Measurements from ENCODE around the gene SPARC. TPM values are rescaled to one million over a fixed set of nuclear protein-coding genes. Genes with fewer than 3 reads are reported as not detected.

Gene SPARC
- total and polyA plus RNA-seq, 2 experiments from 2014 or later: 4,089 to 16,729 TPM

DNA sequence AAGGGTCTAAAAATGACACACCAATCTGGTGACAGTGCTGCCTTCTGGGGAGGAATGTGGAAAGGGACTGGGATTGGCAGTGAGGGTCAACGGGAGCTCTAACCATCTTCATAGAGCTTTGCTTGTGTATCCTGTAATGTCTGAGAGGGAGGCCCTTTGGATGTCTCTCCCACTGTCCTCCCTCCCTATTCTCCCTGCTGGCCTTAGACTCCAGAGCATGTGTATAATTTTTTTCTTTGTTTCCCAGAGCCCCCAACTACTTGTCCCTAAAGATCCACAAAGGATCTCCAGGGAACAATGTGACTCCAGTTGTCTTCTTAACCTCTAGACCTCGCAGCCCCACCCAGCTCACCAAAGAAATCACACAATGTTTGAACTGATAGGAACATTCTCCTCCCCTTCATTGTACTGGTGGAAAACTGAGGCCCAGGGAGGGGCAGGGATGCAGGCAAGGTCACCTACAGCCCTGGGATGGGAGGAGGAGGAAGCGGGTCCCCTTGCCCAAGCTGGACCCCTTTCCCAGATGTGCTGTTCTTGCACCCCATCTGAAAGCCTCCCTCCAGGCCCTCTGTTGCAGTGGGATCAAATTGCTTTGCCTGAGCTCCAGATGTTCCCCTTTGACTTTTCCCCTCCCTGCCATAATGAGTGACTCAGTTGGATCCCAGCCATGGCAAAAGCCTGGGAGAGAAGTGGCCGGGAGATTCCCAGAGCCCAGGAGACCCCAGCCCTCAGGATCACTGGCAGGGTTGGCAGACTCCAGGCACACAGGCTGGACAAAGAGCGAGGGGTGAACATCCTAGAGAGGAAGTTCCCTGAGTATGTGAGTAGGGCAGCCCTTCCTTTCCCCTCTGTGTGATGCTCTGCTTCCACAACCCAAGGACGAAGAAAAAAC, 21.8 kb downstream of the SPARC start:
- Histone ChIP-seq H3K27me3 (no peaks in the 10 kb centered on the region), H3K4me3 (no peak overlapping the region), H3K4me1 (ENCODE audit: insufficient read depth) (peaks cover 32% of the 10 kb centered on the region), H2AFZ (no peak overlapping the region), H3K9me3 (ENCODE audit: low read depth) (no peaks in the 10 kb centered on the region), H3K27ac (peak overlapping the region; percentile 46), H3K4me2 (no peak overlapping the region), H3K9me2 (replicated peaks; ENCODE audit: insufficient read depth) (no peaks in the 10 kb centered on the region), H3K79me2 (peaks cover 9% of the 10 kb centered on the region), H4K20me1 (ENCODE audit: insufficient read depth, poor library complexity, severe bottlenecking) (peaks cover 5% of the 10 kb centered on the region), H3K36me3 (replicated peaks; ENCODE audit: insufficient read depth, low read depth) (no peaks in the 10 kb centered on the region)
- no peak for DNase-seq (ENCODE audit: low spot score)
- TF ChIP-seq EZH2 (IDR thresholded peaks at IDR 0.05; ENCODE audit: borderline replicate concordance) (no peak), EZH2phosphoT487 (IDR thresholded peaks at IDR 0.05; ENCODE audit: low read depth, severe bottlenecking, unreplicated experiment) (no peak)
- TF ChIP-seq, protein P1, sequence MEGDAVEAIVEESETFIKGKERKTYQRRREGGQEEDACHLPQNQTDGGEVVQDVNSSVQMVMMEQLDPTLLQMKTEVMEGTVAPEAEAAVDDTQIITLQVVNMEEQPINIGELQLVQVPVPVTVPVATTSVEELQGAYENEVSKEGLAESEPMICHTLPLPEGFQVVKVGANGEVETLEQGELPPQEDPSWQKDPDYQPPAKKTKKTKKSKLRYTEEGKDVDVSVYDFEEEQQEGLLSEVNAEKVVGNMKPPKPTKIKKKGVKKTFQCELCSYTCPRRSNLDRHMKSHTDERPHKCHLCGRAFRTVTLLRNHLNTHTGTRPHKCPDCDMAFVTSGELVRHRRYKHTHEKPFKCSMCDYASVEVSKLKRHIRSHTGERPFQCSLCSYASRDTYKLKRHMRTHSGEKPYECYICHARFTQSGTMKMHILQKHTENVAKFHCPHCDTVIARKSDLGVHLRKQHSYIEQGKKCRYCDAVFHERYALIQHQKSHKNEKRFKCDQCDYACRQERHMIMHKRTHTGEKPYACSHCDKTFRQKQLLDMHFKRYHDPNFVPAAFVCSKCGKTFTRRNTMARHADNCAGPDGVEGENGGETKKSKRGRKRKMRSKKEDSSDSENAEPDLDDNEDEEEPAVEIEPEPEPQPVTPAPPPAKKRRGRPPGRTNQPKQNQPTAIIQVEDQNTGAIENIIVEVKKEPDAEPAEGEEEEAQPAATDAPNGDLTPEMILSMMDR (IDR thresholded peaks at IDR 0.05; ENCODE audit: poor library complexity): no peak
- WGBS (ENCODE audit: low lambda C conversion rate, missing lambda C conversion rate): 70% methylated on average over 6 of the region's 6 CpGs

DNA sequence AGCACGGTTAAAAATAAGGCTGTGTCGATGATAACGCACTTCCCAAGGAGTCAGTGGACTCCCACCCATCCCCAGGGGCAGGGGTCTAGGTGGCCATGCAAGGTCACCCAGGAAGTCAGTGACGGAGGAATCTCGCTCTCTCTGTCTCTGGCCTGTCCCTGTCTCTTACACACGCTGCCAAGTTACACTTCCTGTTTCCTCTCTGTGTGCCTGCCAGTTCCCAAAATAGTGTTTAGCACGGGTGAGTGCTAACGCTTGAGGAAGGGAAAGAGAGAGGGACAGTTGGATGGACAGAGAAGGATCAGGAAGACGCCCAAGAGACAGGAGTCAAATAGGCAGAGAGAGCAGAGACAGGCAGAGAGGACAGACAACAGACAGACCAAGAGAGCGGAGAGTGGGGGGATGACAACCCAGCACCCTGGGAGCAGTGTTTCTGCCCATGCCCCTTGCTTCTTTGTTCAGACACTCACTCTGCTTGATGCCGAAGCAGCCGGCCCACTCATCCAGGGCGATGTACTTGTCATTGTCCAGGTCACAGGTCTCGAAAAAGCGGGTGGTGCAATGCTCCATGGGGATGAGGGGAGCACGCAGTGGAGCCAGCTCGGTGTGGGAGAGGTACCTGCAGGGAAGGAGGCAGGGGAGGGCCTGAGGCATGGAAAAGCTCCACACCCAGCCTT, 23.0 kb downstream of the SPARC start:
- H3K4me3 ChIP-seq: no peak overlapping the region
- DNase-seq (ENCODE audit: low spot score): no peak
- no peaks in the 10 kb centered on the region for H3K9me2 ChIP-seq (replicated peaks; ENCODE audit: insufficient read depth)
- H3K4me1 ChIP-seq (ENCODE audit: insufficient read depth): peaks cover 27% of the 10 kb centered on the region
- no peaks in the 10 kb centered on the region for H3K27me3 ChIP-seq
- no peaks in the 10 kb centered on the region for H3K36me3 ChIP-seq (replicated peaks; ENCODE audit: insufficient read depth, low read depth)
- H3K79me2 ChIP-seq: peaks cover 3% of the 10 kb centered on the region
- H3K9me3 ChIP-seq (ENCODE audit: low read depth): no peaks in the 10 kb centered on the region
- TF ChIP-seq, protein P1 (IDR thresholded peaks at IDR 0.05; ENCODE audit: poor library complexity): no peak
- no peak for TF ChIP-seq EZH2 (IDR thresholded peaks at IDR 0.05; ENCODE audit: borderline replicate concordance)
- TF ChIP-seq EZH2phosphoT487 (IDR thresholded peaks at IDR 0.05; ENCODE audit: low read depth, severe bottlenecking, unreplicated experiment): no peak
- H3K4me2 ChIP-seq: no peak overlapping the region
- H4K20me1 ChIP-seq (ENCODE audit: insufficient read depth, poor library complexity, severe bottlenecking): peaks cover 5% of the 10 kb centered on the region
- H2AFZ ChIP-seq: no peak overlapping the region
- WGBS (ENCODE audit: low lambda C conversion rate, missing lambda C conversion rate): 85% methylated on average over 17 of the region's 17 CpGs
- H3K27ac ChIP-seq: peak overlapping the region; percentile 44

DNA sequence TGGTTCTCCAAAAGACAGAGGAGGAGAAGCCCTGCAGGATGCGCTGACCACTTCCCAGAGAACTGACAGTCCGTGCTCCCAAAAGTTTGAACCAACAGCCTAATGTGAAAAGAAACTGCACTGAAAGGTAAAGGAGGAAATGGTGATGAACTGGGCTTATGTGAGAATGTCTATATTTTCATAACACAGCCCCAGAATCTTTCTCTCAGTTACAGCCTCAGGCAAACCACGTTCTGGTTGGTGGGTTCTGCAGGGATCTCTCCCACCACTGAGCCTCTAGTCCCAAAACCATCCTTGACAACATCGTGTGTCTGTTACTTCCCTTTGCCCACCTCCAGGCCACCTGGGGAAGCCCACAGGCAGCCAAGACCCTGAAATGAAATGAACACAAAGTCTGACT, 23.9 kb downstream of the SPARC start:
- no peak overlapping the region for H2AFZ ChIP-seq
- no peaks in the 10 kb centered on the region for H3K9me2 ChIP-seq (replicated peaks; ENCODE audit: insufficient read depth)
- peaks cover 27% of the 10 kb centered on the region for H3K4me1 ChIP-seq (ENCODE audit: insufficient read depth)
- no peak overlapping the region for H3K4me3 ChIP-seq
- peaks cover 5% of the 10 kb centered on the region for H4K20me1 ChIP-seq (ENCODE audit: insufficient read depth, poor library complexity, severe bottlenecking)
- no peaks in the 10 kb centered on the region for H3K79me2 ChIP-seq
- TF ChIP-seq EZH2 (IDR thresholded peaks at IDR 0.05; ENCODE audit: borderline replicate concordance): no peak
- TF ChIP-seq, protein P1 (IDR thresholded peaks at IDR 0.05; ENCODE audit: poor library complexity): no peak
- TF ChIP-seq EZH2phosphoT487 (IDR thresholded peaks at IDR 0.05; ENCODE audit: low read depth, severe bottlenecking, unreplicated experiment): no peak
- H3K27me3 ChIP-seq: no peaks in the 10 kb centered on the region
- no peak overlapping the region for H3K4me2 ChIP-seq
- H3K9me3 ChIP-seq (ENCODE audit: low read depth): no peaks in the 10 kb centered on the region
- no peak for DNase-seq (ENCODE audit: low spot score)
- H3K36me3 ChIP-seq (replicated peaks; ENCODE audit: insufficient read depth, low read depth): no peaks in the 10 kb centered on the region
- H3K27ac ChIP-seq: peak overlapping the region; percentile 44
- 88% methylated on average over 4 of the region's 4 CpGs for WGBS (ENCODE audit: low lambda C conversion rate, missing lambda C conversion rate)

All from hepatocyte (in vitro differentiated cells).